ENCODE data around the gene CTDSPL.

CTDSPL gene

DNA sequence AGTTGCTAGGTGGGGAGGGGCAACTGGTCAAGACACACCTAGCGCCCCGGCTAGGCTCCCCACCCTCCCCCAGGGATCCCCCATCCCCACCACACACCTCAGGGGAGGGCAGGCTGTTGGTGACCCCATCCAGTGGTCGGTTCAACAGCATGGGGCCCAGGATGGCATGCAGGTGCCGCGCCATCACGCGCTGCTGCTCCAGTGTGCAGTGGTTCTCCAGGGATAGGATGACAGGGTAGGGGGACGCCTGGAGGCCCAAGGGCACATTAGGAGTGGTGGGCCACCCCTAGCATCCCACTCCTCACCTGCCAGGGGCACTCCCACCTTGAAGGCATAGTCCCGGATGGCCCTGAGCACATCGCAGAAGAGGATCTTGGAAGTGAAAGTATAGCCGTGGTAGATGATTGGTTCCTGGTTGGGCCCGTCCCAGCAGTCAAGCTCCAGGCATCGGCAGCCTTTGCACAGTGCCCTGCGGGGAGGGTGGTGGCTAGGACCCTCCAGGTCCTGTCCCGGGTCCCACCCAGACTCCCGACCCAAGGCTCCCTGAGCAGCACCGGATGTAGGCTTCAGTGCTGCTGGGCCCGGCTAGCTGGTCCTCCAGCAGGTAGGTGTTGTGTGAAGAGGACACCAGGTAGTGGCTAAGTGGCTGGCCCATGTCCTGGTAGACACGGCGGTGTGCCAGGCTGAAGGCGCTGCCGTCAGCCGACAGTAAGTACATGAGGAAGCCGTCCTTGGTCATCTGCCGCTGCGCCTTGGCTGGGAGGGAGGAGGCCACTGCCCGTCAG, 148.3 kb downstream of the CTDSPL start:
- in situ Hi-C loops (cut with MboI; ENCODE audit: low pct_unique_long_range_greater_than_20kb, low sequenced_read_pairs, unreplicated experiment), result no loop called here
- TF ChIP-seq, protein P1, sequence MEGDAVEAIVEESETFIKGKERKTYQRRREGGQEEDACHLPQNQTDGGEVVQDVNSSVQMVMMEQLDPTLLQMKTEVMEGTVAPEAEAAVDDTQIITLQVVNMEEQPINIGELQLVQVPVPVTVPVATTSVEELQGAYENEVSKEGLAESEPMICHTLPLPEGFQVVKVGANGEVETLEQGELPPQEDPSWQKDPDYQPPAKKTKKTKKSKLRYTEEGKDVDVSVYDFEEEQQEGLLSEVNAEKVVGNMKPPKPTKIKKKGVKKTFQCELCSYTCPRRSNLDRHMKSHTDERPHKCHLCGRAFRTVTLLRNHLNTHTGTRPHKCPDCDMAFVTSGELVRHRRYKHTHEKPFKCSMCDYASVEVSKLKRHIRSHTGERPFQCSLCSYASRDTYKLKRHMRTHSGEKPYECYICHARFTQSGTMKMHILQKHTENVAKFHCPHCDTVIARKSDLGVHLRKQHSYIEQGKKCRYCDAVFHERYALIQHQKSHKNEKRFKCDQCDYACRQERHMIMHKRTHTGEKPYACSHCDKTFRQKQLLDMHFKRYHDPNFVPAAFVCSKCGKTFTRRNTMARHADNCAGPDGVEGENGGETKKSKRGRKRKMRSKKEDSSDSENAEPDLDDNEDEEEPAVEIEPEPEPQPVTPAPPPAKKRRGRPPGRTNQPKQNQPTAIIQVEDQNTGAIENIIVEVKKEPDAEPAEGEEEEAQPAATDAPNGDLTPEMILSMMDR (IDR thresholded peaks at IDR 0.05; ENCODE audit: extremely low read depth, insufficient read depth, missing control alignments), result no peak
- no peak for DNase-seq (ENCODE audit: low spot score)

- in situ Hi-C loops (cut with MboI; ENCODE audit: low pct_unique_long_range_greater_than_20kb, low sequenced_read_pairs, unreplicated experiment), result no loop called here
- TF ChIP-seq, protein P1 (IDR thresholded peaks at IDR 0.05; ENCODE audit: extremely low read depth, insufficient read depth, missing control alignments), result no peak
Observed at GRCh38 chr3:38011111-38011510, 149.4 kb downstream of the CTDSPL start.

GRCh38 chr3:38015485-38015884, 153.8 kb downstream of the CTDSPL start:
- DNase-seq (ENCODE audit: low spot score), result no peak
- TF ChIP-seq, protein P1 (IDR thresholded peaks at IDR 0.05; ENCODE audit: extremely low read depth, insufficient read depth, missing control alignments), result no peak
- in situ Hi-C loops (cut with MboI; ENCODE audit: low pct_unique_long_range_greater_than_20kb, low sequenced_read_pairs, unreplicated experiment), result no loop called here

More at GRCh38 chr3:38011111-38011510, 149.4 kb downstream of the CTDSPL start:
- no peak for DNase-seq (ENCODE audit: low spot score)

DNA sequence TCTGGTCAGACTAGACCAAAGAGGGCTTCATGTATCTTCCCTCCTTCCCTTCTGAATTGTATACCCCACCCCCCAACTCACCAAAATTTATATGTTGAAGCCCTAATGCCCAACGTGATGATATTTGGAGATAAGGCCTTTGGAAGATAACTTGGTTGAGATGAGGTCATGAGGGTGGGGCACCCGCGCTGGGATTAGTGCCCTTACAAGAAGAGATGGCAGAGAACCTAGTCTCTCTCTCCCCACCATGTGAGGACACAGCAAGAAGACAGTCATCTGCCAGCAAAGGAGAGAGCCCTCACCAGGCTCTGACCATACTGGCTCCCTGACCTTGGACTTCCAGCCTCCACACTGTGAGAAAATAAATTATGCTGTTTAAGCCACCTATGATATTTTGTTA, 154.3 kb downstream of the CTDSPL start:
- in situ Hi-C loops (cut with MboI; ENCODE audit: low pct_unique_long_range_greater_than_20kb, low sequenced_read_pairs, unreplicated experiment), result no loop called here
- no peak for DNase-seq (ENCODE audit: low spot score)
- TF ChIP-seq, protein P1 (IDR thresholded peaks at IDR 0.05; ENCODE audit: extremely low read depth, insufficient read depth, missing control alignments), result no peak

DNA sequence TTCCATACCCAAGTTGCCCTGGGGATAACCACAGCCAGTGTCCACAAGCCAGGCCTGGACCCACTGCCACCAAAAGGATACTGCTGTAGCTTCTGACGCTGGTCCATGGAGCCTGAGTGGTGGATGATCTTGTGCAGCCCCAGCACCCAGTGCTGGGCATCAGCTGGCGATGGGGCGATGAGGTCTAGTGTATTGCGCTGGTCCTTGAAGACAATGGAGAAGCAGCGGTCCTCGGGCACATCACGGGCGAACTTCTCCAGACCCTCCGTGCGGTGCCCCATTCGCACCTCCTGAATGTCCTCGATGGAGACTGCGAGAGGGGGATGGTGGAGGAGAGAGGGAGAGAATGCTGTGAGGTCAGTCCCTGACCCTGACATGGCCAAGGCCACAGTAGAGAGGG, 154.7 kb downstream of the CTDSPL start:
- in situ Hi-C loops (cut with MboI; ENCODE audit: low pct_unique_long_range_greater_than_20kb, low sequenced_read_pairs, unreplicated experiment), result no loop called here
- DNase-seq (ENCODE audit: low spot score), result no peak
- TF ChIP-seq, protein P1 (IDR thresholded peaks at IDR 0.05; ENCODE audit: extremely low read depth, insufficient read depth, missing control alignments), result no peak

- in situ Hi-C loops (cut with MboI; ENCODE audit: low pct_unique_long_range_greater_than_20kb, low sequenced_read_pairs, unreplicated experiment), result no loop called here
- DNase-seq (ENCODE audit: low spot score), result no peak
- TF ChIP-seq, protein P1 (IDR thresholded peaks at IDR 0.05; ENCODE audit: extremely low read depth, insufficient read depth, missing control alignments), result no peak
Observed at GRCh38 chr3:38016847-38017444, 155.3 kb downstream of the CTDSPL start.

All from GM13977 (cell line).